Measurements from ENCODE around the gene STMN3. TPM values are rescaled to one million over a fixed set of nuclear protein-coding genes. Genes with fewer than 3 reads are reported as not detected.

STMN3 gene
- total and polyA plus RNA-seq, 2 of the 8 experiments (the other 6 are each of a cell fraction or from before 2014, with no cell fraction given) = 51.5 to 63.1 TPM

DNA sequence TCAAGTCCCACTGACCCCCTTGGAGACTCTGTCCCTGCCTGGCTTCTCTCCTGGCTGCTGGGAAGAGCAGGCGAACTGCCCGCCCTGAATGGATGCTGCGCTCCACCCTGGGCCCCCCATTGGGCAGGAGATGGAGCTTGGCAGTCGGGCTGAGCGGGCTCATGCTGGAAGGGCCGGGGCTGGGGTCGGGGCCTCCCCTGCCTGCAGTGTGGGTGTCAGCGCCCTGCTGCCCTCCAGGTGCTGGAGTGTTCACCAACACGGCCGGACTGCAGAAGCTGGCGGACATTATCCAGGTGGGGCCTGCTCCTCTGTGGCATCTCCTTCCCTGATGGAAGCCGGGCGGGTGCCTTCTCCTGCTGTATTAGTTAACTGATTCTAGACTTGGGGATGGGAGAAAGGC, 27.2 kb upstream of the STMN3 start:
- Histone ChIP-seq H2BK5ac (ENCODE audit: low read depth, low read length) (no peak overlapping the region), H4K91ac (replicated peaks; ENCODE audit: insufficient read length, low read length) (no peak overlapping the region), H3K4me3 (ENCODE audit: extremely low read depth in 1 of 4, insufficient read depth in 2 of 4, low read depth in 3 of 4, low read length in 4 of 4) (no peak overlapping the region), H3K79me1 (ENCODE audit: low read depth, low read length) (no peaks in the 10 kb centered on the region), H4K20me1 (replicated peaks in 1 of 2; ENCODE audit: control insufficient read depth in 1 of 2, insufficient read depth in 2 of 2, low read length in 2 of 2) (peaks cover 0 to 7% of the 10 kb centered on the region in 2 experiments), H3K79me2 (ENCODE audit: control insufficient read depth in 1 of 2, insufficient read depth in 2 of 2, low read length in 2 of 2) (no peaks in the 10 kb centered on the region), H2BK120ac (replicated peaks; ENCODE audit: low read depth, low read length) (no peak overlapping the region), H3K4ac (replicated peaks; ENCODE audit: insufficient read length, low read depth, low read length) (no peak overlapping the region), H3K14ac (ENCODE audit: insufficient read length) (no peak overlapping the region), H4K8ac (ENCODE audit: extremely low read depth, insufficient read depth, low read length) (no peak overlapping the region), H3K27ac (ENCODE audit: low read depth, low read length) (no peak overlapping the region), H3K18ac (ENCODE audit: extremely low read depth, low read length) (no peak overlapping the region), H3K9ac (replicated peaks in 1 of 4; ENCODE audit: extremely low read depth in 1 of 4, low read depth in 3 of 4, low read length in 3 of 4) (no peak overlapping the region), H2BK12ac (ENCODE audit: low read depth, low read length) (no peak overlapping the region), H2AK5ac (ENCODE audit: low read depth, low read length) (no peak overlapping the region), H2AFZ (ENCODE audit: low read length) (no peak overlapping the region), H3K9me3 (ENCODE audit: insufficient read depth in 2 of 2, low read depth in 1 of 2, low read length in 1 of 2) (no peaks in the 10 kb centered on the region), H4K5ac (ENCODE audit: insufficient read length, low read depth, low read length) (no peak overlapping the region), H2BK20ac (ENCODE audit: low read length) (no peak overlapping the region), H2BK15ac (ENCODE audit: low read length) (no peak overlapping the region), H3K56ac (replicated peaks; ENCODE audit: insufficient read length, low read depth, low read length) (no peak overlapping the region), H3K23me2 (ENCODE audit: low read depth, low read length) (no peaks in the 10 kb centered on the region; the same call in 1 of the 2 replicates), H3K4me1 (replicated peaks in 1 of 4; ENCODE audit: control insufficient read depth in 3 of 4, insufficient read depth in 4 of 4, low read length in 3 of 4) (no peaks in the 10 kb centered on the region), H3K23ac (ENCODE audit: insufficient read length) (no peak overlapping the region), H3K27me3 (replicated peaks in 1 of 4; ENCODE audit: control insufficient read depth in 3 of 4, extremely low read depth in 1 of 4, insufficient read depth in 3 of 4, low read length in 3 of 4) (no peaks in the 10 kb centered on the region), H3K36me3 (ENCODE audit: control insufficient read depth in 2 of 4, insufficient read depth in 4 of 4, low read length in 3 of 4) (peaks cover 0 to 5% (median 2%) of the 10 kb centered on the region in 4 experiments; a peak in 4 of 8 replicates), H3K4me2 (ENCODE audit: insufficient read depth in 1 of 2, low read depth in 2 of 2, low read length in 2 of 2) (no peak overlapping the region)
- CTCF ChIA-PET (ENCODE audit: partially characterized antibody) = interaction anchor here (1.1 kb wide), 1 partner anchor 22 kb away, joined by 3 read pairs; the partner anchor contains the start of gene RTEL1
- POLR2A ChIA-PET (ENCODE audit: partially characterized antibody) = interaction anchor here (0.9 to 1.7 kb wide), 5 partner anchors 8 to 101 kb away, joined by 3 to 6 read pairs (median 4); partner anchors contain the start of gene RTEL1
- WGBS, 2 experiments (ENCODE audit: extremely low coverage in 1 of 2, insufficient coverage in 1 of 2, insufficient read length in 1 of 2, insufficient replicate concordance in 2 of 2, low coverage in 1 of 2, low lambda C conversion rate in 2 of 2, missing lambda C conversion rate in 1 of 2) = 96% methylated on average over 11 of the region's 13 CpGs; no CpG with 5 or more reads in 1 of the 2 experiments
- DNase-seq (ENCODE audit: low read depth in 1 of 2, low spot score in 2 of 2) = no peak
- FAIRE-seq = no peak
- TF ChIP-seq CHD1 (IDR thresholded peaks at IDR 0.05; ENCODE audit: low read depth, low read length) = no peak
- TF ChIP-seq SIX5 (IDR thresholded peaks at IDR 0.05; ENCODE audit: low read depth, low read length) = no peak
- no peak for TF ChIP-seq TEAD4 (IDR thresholded peaks at IDR 0.05; ENCODE audit: low read depth, low read length)
- TF ChIP-seq RXRA (IDR thresholded peaks at IDR 0.05; ENCODE audit: insufficient read depth, low read depth, low read length) = no peak
- no peak for TF ChIP-seq TCF12 (IDR thresholded peaks at IDR 0.05; ENCODE audit: low read depth, low read length)

Measured in H1 (cell line).